GM19467 (cell line): Measurements from ENCODE around the gene EXOC3.

Experiments used
- ATAC-seq: cut with Tn5 transposase; IDR thresholded peaks from one replicate; pipeline ENCODE4 v1.9.1; 2021; ENCODE audit warnings: mild to moderate bottlenecking, moderate library complexity; ENCODE audit not compliant: unreplicated experiment

The EXOC3 gene

GRCh38 chr5:454936-455335 lies 12.0 kb downstream of the EXOC3 start:
- ATAC-seq = no peak

DNA sequence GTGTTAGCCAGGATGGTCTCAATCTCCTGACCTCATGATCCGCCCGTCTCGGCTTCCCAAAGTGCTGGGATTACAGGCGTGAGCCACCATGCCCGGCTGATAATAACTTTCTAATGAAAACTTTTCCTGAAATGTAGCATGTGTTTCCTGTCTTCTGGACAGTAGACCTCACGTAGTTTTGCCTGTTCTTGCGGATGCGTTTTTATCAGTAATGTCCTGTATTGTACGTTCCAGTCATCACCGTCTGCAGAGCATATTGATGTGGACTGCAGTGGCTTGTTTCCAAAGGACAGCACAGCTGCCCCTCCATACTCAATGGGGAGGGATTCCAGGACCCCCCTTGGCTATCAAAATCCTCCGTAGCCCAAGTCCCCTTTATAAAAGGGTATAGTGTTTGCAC lies 12.8 kb downstream of the EXOC3 start:
- no peak for ATAC-seq

DNA sequence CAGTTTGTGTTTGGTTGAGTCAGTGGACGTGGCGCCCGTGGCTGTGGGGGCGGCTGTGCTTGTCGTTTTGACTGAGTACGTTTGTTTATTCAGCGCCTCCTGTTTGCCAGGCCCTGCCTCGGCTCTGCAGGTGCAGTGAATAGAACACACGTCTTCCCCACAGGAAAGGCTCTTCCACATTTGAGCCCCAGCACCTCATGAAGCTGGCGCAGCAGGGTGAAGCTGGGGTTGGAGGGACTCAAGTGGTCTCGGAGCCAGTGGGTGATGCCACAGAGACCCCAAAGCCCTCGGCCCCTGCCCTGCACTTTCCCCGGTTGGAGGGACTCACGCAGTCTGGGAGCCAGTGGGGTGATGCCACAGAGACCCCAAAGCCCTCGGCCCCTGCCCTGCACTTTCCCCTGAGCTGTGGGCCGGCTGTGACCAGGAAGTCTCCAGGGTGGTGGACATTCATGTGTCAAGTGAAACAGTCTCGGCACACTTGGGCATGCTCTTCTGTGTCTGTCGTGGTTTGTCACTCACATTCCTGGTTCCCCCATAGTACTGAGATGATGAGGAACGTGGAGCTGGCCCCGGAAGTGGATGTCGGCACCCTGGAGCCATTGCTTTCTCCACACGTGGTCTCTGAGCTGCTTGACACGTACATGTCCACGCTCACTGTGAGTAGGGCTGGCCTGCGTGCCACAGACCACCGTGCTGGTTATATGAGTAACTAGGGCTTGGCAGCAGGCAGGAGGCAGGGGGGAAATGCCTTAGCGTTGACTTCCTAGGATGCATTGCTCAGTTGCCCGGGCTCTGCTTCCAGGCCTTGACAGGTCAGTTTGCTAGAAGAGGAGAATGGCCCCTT lies 13.6 kb downstream of the EXOC3 start:
- ATAC-seq = no peak

DNA sequence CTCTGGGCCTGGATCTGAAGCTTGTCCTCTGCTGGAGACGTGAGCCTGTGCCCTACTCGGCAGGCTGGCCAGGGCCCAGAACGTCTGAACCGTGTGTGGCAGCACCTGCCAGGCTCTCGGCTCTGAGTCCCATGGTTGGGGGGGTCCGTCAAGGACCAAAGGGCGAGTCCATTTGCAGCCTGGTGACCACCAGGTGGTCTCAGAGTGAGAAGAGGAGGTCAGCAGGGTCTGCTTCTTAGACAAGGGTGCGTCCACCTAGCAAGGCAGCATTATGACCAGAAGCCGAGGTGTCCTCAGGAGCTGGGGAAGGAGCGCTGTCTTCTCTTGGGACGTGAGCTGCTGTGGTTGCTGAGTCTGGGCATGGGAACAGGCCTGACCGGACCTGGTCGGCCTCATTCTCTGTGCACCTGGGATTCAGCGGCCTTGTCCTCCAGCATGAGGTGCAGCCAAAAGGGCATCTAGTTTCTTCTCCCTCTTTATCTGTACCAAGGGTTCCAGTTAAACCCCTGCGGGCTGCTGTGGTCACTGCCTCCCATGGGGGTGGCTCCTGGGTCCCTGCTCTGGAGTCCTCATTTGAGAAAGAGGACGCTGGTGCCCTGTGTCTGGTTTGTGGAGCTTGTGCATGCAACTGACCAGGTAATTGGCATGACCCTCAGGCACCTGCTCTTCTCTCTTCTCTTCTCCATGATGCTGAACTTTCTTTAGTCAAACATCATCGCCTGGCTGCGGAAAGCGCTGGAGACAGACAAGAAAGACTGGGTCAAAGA lies 14.4 kb downstream of the EXOC3 start:
- no peak for ATAC-seq

GRCh38 chr5:458547-459353 lies 15.8 kb downstream of the EXOC3 start:
- peak; percentile 58 for ATAC-seq

DNA sequence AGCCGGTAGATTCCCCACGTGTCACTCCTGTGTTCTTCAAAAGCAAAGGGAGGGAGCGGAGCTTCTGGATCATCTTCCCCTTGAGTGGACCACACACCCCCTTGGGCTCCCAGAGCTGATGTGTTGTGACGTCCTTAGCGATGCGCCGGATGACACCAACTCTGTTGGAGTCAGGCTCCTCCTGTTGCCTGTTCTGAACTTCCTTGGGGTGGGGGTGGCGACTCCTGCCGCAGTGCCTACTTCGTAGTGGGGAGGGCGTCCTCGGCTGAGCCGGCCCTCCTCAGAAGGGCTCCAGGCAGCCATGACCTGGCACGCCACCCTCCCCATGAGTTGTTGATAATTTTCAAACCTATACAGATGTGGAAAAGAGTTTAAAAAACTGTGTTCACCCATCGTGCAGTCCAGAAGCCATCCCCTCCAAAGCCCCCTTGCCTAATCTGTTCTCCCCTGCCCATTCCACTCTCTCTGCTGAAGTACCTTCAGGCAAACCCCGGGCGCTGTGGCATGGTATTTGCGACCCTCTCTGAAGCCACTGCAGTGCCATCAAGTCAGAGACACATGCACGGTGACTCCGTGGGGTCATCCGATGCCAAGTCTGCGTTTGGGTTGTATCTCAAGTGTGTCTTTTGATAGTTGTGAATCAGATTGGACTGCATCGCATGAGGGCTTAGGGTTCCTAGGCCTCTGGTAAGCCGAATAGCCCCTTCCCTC lies 16.7 kb downstream of the EXOC3 start:
- no peak for ATAC-seq

- ATAC-seq = no peak
These were observed 17.3 kb downstream of the EXOC3 start for GRCh38 chr5:460273-460625.

- no peak for ATAC-seq
These were observed 19.1 kb downstream of the EXOC3 start for GRCh38 chr5:462051-462481.

DNA sequence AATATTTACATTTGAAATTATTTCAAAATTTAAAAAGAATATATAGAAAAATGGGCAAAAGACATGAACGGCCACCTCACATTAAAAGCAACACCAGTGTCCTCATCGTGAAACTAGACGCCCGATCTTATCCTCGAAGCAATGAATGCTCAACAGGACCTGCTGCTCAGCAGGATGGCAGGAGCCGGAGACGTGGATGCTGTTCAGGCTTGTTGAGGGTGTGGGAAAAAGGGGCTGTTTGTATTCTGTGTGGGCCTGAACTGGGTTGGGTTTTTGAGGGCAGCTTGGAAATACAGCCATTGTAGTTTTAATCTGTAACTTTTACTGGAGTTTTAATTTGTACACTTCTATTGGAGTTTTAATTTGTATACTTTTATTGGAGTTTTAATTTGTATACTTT lies 20.3 kb downstream of the EXOC3 start:
- no peak for ATAC-seq

DNA sequence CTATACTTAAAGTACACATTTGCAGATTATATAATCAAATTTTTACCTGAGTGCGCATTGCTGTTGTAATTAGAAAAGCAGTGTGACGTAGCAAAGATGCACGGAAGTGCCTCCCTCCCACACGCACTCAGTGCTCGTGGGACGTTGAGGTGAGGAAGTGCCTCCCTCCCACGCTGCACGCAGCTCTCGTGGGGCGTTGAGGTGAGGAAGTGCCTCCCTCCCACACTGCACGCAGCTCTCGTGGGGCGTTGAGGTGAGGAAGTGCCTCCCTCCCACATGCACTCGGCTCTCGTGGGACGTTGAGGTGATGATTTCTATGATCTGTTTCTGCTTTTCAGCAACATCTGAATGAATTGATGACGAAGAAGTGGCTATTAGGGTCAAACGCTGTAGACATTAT lies 21.0 kb downstream of the EXOC3 start:
- no peak for ATAC-seq

GRCh38 chr5:464446-464842 lies 21.5 kb downstream of the EXOC3 start:
- ATAC-seq = no peak

DNA sequence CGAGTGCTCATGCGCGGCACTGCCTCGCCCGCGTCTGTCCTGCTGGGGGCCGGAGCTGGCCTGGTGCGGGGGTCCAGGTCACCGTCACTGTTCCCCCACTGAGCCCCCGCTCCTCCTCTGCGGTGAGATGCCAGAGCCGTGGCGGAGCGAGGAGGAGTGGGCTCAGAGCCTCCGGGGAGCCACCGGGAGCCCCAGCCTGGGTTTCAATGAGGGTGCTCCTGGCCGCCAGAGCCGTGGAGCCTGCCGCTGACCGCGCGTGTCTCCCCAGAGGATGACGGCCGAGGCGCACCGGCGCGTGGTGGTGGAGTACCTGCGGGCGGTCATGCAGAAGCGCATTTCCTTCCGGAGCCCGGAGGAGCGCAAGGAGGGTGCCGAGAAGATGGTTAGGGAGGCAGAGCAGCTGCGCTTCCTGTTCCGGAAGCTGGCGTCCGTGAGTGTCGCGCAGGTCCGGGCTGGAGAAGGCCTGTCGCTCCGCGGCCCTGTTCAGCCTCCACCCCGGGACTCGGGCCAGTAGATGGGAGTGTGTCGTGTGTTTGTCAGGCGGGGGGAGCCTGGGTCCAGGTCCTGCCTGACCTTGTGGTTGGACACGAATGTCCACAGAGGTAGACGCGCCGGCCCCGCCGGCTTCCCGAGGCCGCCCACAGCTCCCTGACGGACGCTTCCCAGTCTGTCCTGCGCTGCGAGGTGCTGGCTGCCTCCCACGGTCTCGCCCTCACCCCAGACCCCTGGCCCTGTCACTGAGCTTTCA lies 22.0 kb downstream of the EXOC3 start:
- ATAC-seq = no peak

GRCh38 chr5:465591-466403 lies 22.8 kb downstream of the EXOC3 start:
- no peak for ATAC-seq

DNA sequence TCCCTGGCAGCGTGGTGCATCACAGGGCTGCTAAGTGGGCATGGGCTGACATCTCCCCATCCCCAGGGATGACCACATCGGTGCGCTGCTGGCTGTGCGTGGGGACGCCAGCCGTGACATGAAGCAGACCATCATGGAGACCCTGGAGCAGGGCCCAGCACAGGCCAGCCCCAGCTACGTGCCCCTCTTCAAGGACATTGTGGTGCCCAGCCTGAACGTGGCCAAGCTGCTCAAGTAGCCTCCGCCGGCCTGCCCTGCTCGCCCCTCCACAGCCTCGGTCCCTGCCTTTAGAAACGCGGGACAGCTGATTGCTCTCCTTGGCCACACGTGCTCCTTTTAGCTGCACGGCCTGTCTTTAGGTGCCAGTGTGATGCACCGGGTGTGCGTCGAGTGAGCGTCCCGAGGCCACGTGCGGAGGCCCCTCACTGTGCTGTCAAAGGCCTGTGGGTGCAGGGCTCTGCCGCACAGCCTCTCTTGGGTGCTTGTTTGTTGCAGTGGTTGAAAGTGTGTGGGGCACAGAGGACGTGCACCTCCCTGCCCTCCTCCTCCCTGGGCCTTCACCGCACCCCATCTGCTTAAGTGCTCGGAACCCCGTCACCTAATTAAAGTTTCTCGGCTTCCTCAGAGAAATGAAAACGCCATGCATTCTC lies 23.8 kb downstream of the EXOC3 start:
- ATAC-seq = no peak

GRCh38 chr5:468401-468800 lies 25.4 kb downstream of the EXOC3 start:
- ATAC-seq = no peak

DNA sequence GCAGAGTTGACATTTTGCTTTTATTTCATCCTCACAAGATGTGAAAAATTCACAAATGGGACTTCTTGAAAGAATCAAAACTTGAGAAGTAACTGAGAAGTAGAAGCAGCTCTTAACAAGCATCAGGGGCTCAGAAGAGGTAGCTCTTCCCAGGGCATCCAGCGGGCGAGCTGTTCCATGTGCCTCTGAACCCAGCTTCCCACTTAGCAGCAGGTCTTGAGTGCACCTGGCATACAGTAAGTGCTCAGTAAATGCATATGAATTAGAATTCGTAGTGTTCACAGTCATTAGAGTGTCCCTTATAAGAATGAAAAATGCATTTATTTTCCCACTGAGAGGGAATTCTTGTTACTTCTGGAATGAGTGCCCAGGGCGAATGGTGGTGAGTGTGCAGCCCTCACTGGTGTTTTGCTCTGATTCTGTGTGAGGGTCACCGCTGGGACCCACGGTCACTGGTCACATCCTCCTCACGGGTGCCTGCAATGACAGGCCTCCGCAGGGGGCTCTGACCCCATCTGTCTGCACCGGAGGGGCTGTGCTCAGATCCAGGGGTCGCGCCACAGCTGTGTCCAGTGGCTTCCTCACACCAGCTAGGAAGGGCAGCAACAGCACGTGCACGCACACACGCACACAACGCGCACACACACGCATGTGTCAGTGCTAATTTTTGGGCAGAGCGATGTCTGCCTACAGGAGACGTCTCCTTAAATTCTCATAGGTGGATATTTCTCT lies 26.9 kb downstream of the EXOC3 start:
- ATAC-seq = no peak

- no peak for ATAC-seq
These were observed 28.2 kb downstream of the EXOC3 start for GRCh38 chr5:470961-471749.

DNA sequence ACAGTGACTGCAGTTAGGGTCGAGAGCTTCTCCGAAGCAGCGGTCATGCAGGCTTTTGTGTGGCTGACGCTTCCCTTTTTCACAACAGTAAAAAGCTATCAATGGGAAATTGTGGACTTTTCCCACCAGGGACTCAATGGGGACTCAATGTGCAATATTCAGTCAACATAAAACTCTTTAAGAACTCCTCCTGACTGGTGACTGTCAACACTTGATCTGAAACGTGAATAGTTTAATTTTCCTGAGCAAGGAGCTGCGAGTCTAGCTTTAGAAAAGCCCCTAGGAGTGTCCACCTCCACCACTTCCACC lies 28.7 kb downstream of the EXOC3 start:
- ATAC-seq = no peak
